SHP77 treated with DMSO at 0.1 percent for 48 hours (cell line): ENCODE results near the gene TSPAN5.

Source experiments
- DNase-seq: peaks from one replicate; lab custom pipeline; 2025; lab: John Stamatoyannopoulos, UW

Gene TSPAN5

GRCh38 chr4:98517218-98518021 lies 141.0 kb downstream of the TSPAN5 start:
- no peak for DNase-seq

GRCh38 chr4:98516441-98517217 lies 141.8 kb downstream of the TSPAN5 start:
- DNase-seq: no peak

- DNase-seq: no peak
Measured at GRCh38 chr4:98516042-98516440, 142.4 kb downstream of the TSPAN5 start.

GRCh38 chr4:98515470-98515809 lies 143.0 kb downstream of the TSPAN5 start:
- DNase-seq: no peak

GRCh38 chr4:98514741-98515469 lies 143.5 kb downstream of the TSPAN5 start:
- no peak for DNase-seq

- DNase-seq: no peak
Measured at GRCh38 chr4:98512918-98513317, 145.5 kb downstream of the TSPAN5 start.

- no peak for DNase-seq
Measured at GRCh38 chr4:98510757-98511517, 147.5 kb downstream of the TSPAN5 start.

- DNase-seq: no peak
Measured at GRCh38 chr4:98510340-98510739, 148.1 kb downstream of the TSPAN5 start.

GRCh38 chr4:98509721-98510120 lies 148.7 kb downstream of the TSPAN5 start:
- DNase-seq: no peak

- DNase-seq: no peak
Measured at GRCh38 chr4:98508829-98509598, 149.4 kb downstream of the TSPAN5 start.

GRCh38 chr4:98508248-98508647 lies 150.2 kb downstream of the TSPAN5 start:
- no peak for DNase-seq

GRCh38 chr4:98507299-98507698 lies 151.1 kb downstream of the TSPAN5 start:
- DNase-seq: no peak

GRCh38 chr4:98506462-98507132 lies 151.8 kb downstream of the TSPAN5 start:
- no peak for DNase-seq

- no peak for DNase-seq
Measured at GRCh38 chr4:98505992-98506391, 152.4 kb downstream of the TSPAN5 start.

GRCh38 chr4:98504091-98504490 lies 154.3 kb downstream of the TSPAN5 start:
- DNase-seq: no peak

- DNase-seq: no peak
Measured at GRCh38 chr4:98503676-98504075, 154.7 kb downstream of the TSPAN5 start.

GRCh38 chr4:98502624-98503023 lies 155.8 kb downstream of the TSPAN5 start:
- DNase-seq: no peak

- DNase-seq: no peak
Measured at GRCh38 chr4:98502031-98502430, 156.4 kb downstream of the TSPAN5 start.

- DNase-seq: no peak
Measured at GRCh38 chr4:98501383-98501782, 157.0 kb downstream of the TSPAN5 start.

- no peak for DNase-seq
Measured at GRCh38 chr4:98498774-98499173, 159.6 kb downstream of the TSPAN5 start.
